ENCODE data around the gene INSC. TPM values are rescaled to one million over a fixed set of nuclear protein-coding genes. Genes with fewer than 3 reads are reported as not detected.

INSC gene
- total RNA-seq, 2 experiments from 2014 or later, result not detected

DNA sequence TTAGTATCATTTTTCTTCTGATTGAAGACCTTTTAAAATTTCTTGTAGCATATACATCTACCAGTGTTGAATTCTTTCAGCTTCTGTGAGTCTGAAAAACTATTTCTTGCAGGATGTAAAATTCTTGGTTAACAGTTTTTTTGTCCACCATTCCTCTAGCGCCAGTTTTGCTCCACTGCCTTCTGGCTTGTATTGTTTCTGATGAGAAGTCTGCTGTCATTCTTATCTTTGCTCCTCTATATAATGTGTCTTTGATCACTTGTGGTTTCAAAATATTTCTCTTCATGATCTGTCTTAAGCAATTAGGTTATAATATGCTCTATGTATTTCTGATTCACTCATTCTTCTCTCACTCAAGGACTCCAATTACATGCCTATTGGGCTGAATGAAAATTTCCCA lies 152.3 kb downstream of the INSC start:
- TF ChIP-seq, protein P1, sequence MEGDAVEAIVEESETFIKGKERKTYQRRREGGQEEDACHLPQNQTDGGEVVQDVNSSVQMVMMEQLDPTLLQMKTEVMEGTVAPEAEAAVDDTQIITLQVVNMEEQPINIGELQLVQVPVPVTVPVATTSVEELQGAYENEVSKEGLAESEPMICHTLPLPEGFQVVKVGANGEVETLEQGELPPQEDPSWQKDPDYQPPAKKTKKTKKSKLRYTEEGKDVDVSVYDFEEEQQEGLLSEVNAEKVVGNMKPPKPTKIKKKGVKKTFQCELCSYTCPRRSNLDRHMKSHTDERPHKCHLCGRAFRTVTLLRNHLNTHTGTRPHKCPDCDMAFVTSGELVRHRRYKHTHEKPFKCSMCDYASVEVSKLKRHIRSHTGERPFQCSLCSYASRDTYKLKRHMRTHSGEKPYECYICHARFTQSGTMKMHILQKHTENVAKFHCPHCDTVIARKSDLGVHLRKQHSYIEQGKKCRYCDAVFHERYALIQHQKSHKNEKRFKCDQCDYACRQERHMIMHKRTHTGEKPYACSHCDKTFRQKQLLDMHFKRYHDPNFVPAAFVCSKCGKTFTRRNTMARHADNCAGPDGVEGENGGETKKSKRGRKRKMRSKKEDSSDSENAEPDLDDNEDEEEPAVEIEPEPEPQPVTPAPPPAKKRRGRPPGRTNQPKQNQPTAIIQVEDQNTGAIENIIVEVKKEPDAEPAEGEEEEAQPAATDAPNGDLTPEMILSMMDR (IDR thresholded peaks at IDR 0.05), result no peak
- Mint-ChIP-seq H3K27ac (no peak overlapping the region), H3K4me1 (ENCODE audit: low read depth) (no peaks in the 10 kb centered on the region), H3K4me3 (no peak overlapping the region), H3K9me3 (peaks cover 11% of the 10 kb centered on the region), H3K27me3 (peaks cover under 1% of the 10 kb centered on the region), H3K36me3 (ENCODE audit: low read depth) (no peaks in the 10 kb centered on the region)
- H3K9me3 ChIP-seq (ENCODE audit: control insufficient read depth in 1 of 2, insufficient read depth in 1 of 2, low read length in 2 of 2), result peaks cover 0 to 15% of the 10 kb centered on the region in 2 experiments
- H3K27me3 ChIP-seq (ENCODE audit: control insufficient read depth in 1 of 2, insufficient read depth in 2 of 2, low read length in 2 of 2), result no peaks in the 10 kb centered on the region
- no peak overlapping the region for H3K27ac ChIP-seq (ENCODE audit: low read depth in 1 of 2, low read length in 2 of 2)
- ChIA-PET POLR2A (no interaction called here), CTCF (no interaction called here)
- no peak overlapping the region for H3K4me3 ChIP-seq (ENCODE audit: low read length)
- H3K36me3 ChIP-seq (ENCODE audit: insufficient read depth, low read length), result no peaks in the 10 kb centered on the region
- DNase-seq, result no peak
- ATAC-seq (ENCODE audit: poor library complexity), result no peak
- H3K4me1 ChIP-seq (ENCODE audit: insufficient read depth, low read length), result no peaks in the 10 kb centered on the region
- intact Hi-C loops (cut with DNase I, micrococcal nuclease), result no loop called here

DNA sequence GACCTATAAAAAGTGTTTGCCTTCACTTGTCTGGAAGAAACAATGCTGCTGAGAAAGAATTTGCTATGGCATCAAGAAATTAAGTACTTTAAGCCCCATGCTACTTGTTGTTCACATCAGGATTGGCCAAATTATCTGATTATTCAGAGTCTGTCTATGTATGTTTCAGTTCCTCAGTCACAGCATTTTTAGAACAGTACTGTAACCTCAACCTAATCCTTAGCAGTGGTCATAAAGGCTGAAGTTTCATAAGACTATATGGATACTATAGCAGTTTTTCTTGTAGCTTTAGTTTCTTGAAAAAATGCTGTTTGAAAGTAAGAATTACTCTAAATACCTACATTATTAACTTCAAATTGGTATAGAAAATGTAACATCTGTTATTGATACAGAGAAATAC lies 153.9 kb downstream of the INSC start:
- peaks cover 11% of the 10 kb centered on the region for H3K9me3 Mint-ChIP-seq
- Histone ChIP-seq H3K4me1 (ENCODE audit: insufficient read depth, low read length) (no peaks in the 10 kb centered on the region), H3K36me3 (ENCODE audit: insufficient read depth, low read length) (no peaks in the 10 kb centered on the region), H3K4me3 (ENCODE audit: low read length) (no peak overlapping the region), H3K27me3 (ENCODE audit: control insufficient read depth in 1 of 2, insufficient read depth in 2 of 2, low read length in 2 of 2) (no peaks in the 10 kb centered on the region), H3K27ac (ENCODE audit: low read depth in 1 of 2, low read length in 2 of 2) (no peak overlapping the region), H3K9me3 (ENCODE audit: control insufficient read depth in 1 of 2, insufficient read depth in 1 of 2, low read length in 2 of 2) (peaks cover 0 to 15% of the 10 kb centered on the region in 2 experiments)
- DNase-seq (no peak), ATAC-seq (ENCODE audit: poor library complexity) (no peak)
- H3K27me3 Mint-ChIP-seq, result peaks cover 8% of the 10 kb centered on the region
- H3K4me1 Mint-ChIP-seq (ENCODE audit: low read depth), result no peaks in the 10 kb centered on the region
- H3K27ac Mint-ChIP-seq, result no peak overlapping the region
- POLR2A ChIA-PET, result no interaction called here
- intact Hi-C loops (cut with DNase I, micrococcal nuclease), result no loop called here
- no peaks in the 10 kb centered on the region for H3K36me3 Mint-ChIP-seq (ENCODE audit: low read depth)
- CTCF ChIA-PET, result no interaction called here
- no peak overlapping the region for H3K4me3 Mint-ChIP-seq
- TF ChIP-seq, protein P1 (IDR thresholded peaks at IDR 0.05), result no peak

DNA sequence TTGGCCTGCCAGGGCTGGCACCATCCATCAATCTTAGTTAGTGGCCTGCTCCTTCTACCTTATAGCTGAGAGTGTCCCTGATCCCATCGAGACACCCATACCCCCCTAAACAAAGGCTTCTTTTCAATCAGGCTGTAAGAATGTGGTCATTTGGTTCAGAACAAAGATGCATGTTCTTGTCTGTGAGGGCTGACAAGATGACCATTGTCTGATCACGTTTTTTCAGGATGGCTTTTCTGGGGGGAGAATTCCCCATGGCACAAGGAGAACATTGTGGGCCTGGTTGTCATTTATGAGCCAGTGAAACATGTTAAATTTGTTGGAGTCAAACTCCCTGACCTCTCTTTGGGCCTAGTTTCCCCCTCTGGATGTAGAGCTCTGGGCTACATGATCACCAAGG lies 160.4 kb downstream of the INSC start:
- Histone ChIP-seq H3K36me3 (ENCODE audit: insufficient read depth, low read length) (no peaks in the 10 kb centered on the region), H3K4me3 (ENCODE audit: low read length) (no peak overlapping the region), H3K27ac (ENCODE audit: low read depth in 1 of 2, low read length in 2 of 2) (no peak overlapping the region), H3K4me1 (ENCODE audit: insufficient read depth, low read length) (no peaks in the 10 kb centered on the region), H3K9me3 (ENCODE audit: control insufficient read depth in 1 of 2, insufficient read depth in 1 of 2, low read length in 2 of 2) (no peaks in the 10 kb centered on the region), H3K27me3 (ENCODE audit: control insufficient read depth in 1 of 2, insufficient read depth in 2 of 2, low read length in 2 of 2) (peaks cover 0 to 9% of the 10 kb centered on the region in 2 experiments)
- CTCF ChIA-PET, result no interaction called here
- H3K9me3 Mint-ChIP-seq, result no peaks in the 10 kb centered on the region
- no peak for DNase-seq
- TF ChIP-seq, protein P1 (IDR thresholded peaks at IDR 0.05), result no peak
- ATAC-seq (ENCODE audit: poor library complexity), result no peak
- intact Hi-C loops (cut with DNase I, micrococcal nuclease), result no loop called here
- no peak overlapping the region for H3K4me3 Mint-ChIP-seq
- H3K27me3 Mint-ChIP-seq, result peaks cover 42% of the 10 kb centered on the region
- no peaks in the 10 kb centered on the region for H3K4me1 Mint-ChIP-seq (ENCODE audit: low read depth)
- POLR2A ChIA-PET, result no interaction called here
- H3K27ac Mint-ChIP-seq, result no peak overlapping the region
- H3K36me3 Mint-ChIP-seq (ENCODE audit: low read depth), result no peaks in the 10 kb centered on the region
